Stimulated activated CD4-positive, alpha-beta T cell treated with anti-CD3 and anti-CD28 coated beads, Interleukin-15, amount 100 ng/mL, for 24 hours (primary cell): Measurements from ENCODE around the gene C1QTNF9.
A peak's percentile ranks its signal among the peaks of the same experiment; 100 is the strongest.
"Not testable (repeated sequence)": the region's sequence is repeated elsewhere in the genome, so short reads cannot be mapped to it uniquely, and the experiment has no call there.

Experiments
- DNase-seq: peaks from one replicate; pipeline ENCODE4 v3.0.0-alpha.2; 2020

Gene C1QTNF9

GRCh38 chr13:24309300-24309699 lies at the start of gene C1QTNF9:
C1QTNF9 (plus strand) TSS chr13:24309580; CDS start chr13:24316004, 6,424 bp downstream.
- not testable (repeated sequence) for DNase-seq

GRCh38 chr13:24261566-24261965 lies 47.8 kb upstream of the C1QTNF9 start:
- DNase-seq, result no peak

GRCh38 chr13:24263632-24264031 lies 45.7 kb upstream of the C1QTNF9 start:
- DNase-seq, result no peak

- DNase-seq, result peak; percentile 87
Measured at GRCh38 chr13:24264976-24265375, 44.4 kb upstream of the C1QTNF9 start.

GRCh38 chr13:24265453-24265852 lies 43.9 kb upstream of the C1QTNF9 start:
- no peak for DNase-seq

GRCh38 chr13:24267274-24267673 lies 42.1 kb upstream of the C1QTNF9 start:
- no peak for DNase-seq

- peak; percentile 39 for DNase-seq
Measured at GRCh38 chr13:24267801-24268200, 41.6 kb upstream of the C1QTNF9 start.

- DNase-seq, result no peak
Measured at GRCh38 chr13:24269821-24270220, 39.6 kb upstream of the C1QTNF9 start.

GRCh38 chr13:24270639-24271141 lies 38.7 kb upstream of the C1QTNF9 start:
- peak; percentile 68 for DNase-seq

GRCh38 chr13:24271231-24271600 lies 38.2 kb upstream of the C1QTNF9 start:
- DNase-seq, result no peak

- DNase-seq, result peak; percentile 65
Measured at GRCh38 chr13:24271601-24272451, 37.6 kb upstream of the C1QTNF9 start.

- DNase-seq, result no peak
Measured at GRCh38 chr13:24272452-24273161, 36.8 kb upstream of the C1QTNF9 start.

GRCh38 chr13:24273926-24274325 lies 35.5 kb upstream of the C1QTNF9 start:
- DNase-seq, result no peak

- peak; percentile 84 for DNase-seq
Measured at GRCh38 chr13:24274452-24275021, 34.8 kb upstream of the C1QTNF9 start.

GRCh38 chr13:24275041-24275440 lies 34.3 kb upstream of the C1QTNF9 start:
- no peak for DNase-seq

- DNase-seq, result no peak
Measured at GRCh38 chr13:24276306-24276705, 33.1 kb upstream of the C1QTNF9 start.

- DNase-seq, result no peak
Measured at GRCh38 chr13:24276861-24277260, 32.5 kb upstream of the C1QTNF9 start.

GRCh38 chr13:24277761-24278160 lies 31.6 kb upstream of the C1QTNF9 start:
- DNase-seq, result no peak

GRCh38 chr13:24279327-24280110 lies 29.9 kb upstream of the C1QTNF9 start:
- no peak for DNase-seq

- DNase-seq, result no peak
Measured at GRCh38 chr13:24280720-24281119, 28.7 kb upstream of the C1QTNF9 start.

- DNase-seq, result no peak
Measured at GRCh38 chr13:24281188-24282008, 28.0 kb upstream of the C1QTNF9 start.

- no peak for DNase-seq
Measured at GRCh38 chr13:24282256-24282655, 27.1 kb upstream of the C1QTNF9 start.
